Colonic mucosa (tissue), 4 donors: ENCODE measurements around the gene CMIP. TPM values are rescaled to one million over a fixed set of nuclear protein-coding genes. Genes with fewer than 3 reads are reported as not detected.

Experiments used
- DNase-seq: peaks from one replicate; pipeline ENCODE4 v3.0.0-alpha.2; 2020
- H3K27ac ChIP-seq: fragments of 200-600 bp; one replicate; pipeline ENCODE4 v1.8.0; 2021
- H3K27me3 ChIP-seq: fragments of 200-600 bp; one replicate; pipeline ENCODE4 v1.8.0; 2021
- H3K36me3 ChIP-seq: fragments of 200-600 bp; one replicate; pipeline ENCODE4 v1.8.0; 2021
- H3K4me1 ChIP-seq: fragments of 200-600 bp; one replicate; pipeline ENCODE4 v1.8.0; 2021; ENCODE audit warnings: mild to moderate bottlenecking
- H3K4me3 ChIP-seq: fragments of 200-600 bp; one replicate; pipeline ENCODE4 v1.8.0; 2021
- H3K9ac ChIP-seq, 2 donors: one replicate each; pipeline ENCODE4 v1.7.0; 2013; ENCODE audit warnings: control low read depth in 2 of 2, low read depth in 2 of 2, low read length in 2 of 2
- H3K9me3 ChIP-seq: fragments of 200-600 bp; one replicate; pipeline ENCODE4 v1.8.0; 2021
- CTCF ChIP-seq: fragments of 200-600 bp; IDR thresholded peaks from one replicate; pipeline ENCODE4 v1.8.0; 2022; ENCODE audit warnings: antibody characterized with exemption, mild to moderate bottlenecking
- intact Hi-C: fragments of 100-400 bp; cut with DNase I; formaldehyde crosslinking; loops from one replicate; pipeline ENCODE4 v1.14.1; 2022
- total RNA-seq, 2 donors: library from RNA; stranded (reverse); fragmentation: NEBNext Ultra II Directional in 1 of 2; extraction: Animal tissue kit (Norgen Biotek cat#: 25700) in 1 of 2; gene quantifications; one replicate each; pipeline ENCODE4 v1.2.1, GENCODE V29; 2021
- donor health status: healthy.
- donor health status: DM: no; HTN: no; CAD: no.
- donor health status: DM: no; HTN: no; CAD: no.

The CMIP gene
- total RNA-seq, 2 donors from 2014 or later = 83.4 to 107 TPM

DNA sequence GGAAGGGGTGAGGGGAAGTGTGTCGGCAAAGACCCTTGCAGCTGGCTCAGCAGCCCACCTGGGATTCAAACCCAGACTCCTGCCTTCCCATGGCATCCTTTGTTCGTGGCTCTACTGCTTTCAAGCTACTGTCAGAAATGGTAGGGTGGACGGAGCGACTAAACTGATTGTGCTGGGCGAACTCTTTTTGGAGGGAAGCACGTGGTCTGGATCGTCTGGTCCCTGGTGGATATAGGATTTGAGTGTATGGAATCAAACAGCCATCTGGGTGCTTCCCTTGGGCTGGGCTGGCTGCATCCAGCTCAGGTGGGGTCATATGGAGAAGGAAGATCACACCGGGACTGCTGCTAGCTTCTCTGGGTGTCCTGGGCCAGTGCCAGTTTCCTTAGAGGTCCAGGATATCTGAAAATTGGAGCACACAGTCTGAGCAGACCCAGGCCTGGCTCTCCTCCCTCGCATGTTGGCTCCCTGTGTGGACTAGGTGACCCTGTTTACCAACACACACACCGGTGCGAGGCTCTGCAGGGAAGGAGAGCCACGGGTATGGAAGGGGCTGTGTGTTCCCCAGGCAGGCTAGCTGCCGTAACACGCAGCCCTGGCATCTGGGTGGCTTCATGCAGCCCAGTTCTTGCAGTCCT lies 8.6 kb downstream of the CMIP start:
- Histone ChIP-seq H3K36me3 (no peaks in the 10 kb centered on the region), H3K4me3 (no peak overlapping the region), H3K27ac (no peak overlapping the region), H3K4me1 (peaks cover 32% of the 10 kb centered on the region), H3K27me3 (no peaks in the 10 kb centered on the region), H3K9me3 (no peaks in the 10 kb centered on the region), H3K9ac (peak overlapping the region in 1 of 2 donors; percentile 67)
- DNase-seq = no peak
- TF ChIP-seq CTCF = no peak
- intact Hi-C loops = loop anchor here (10.0 kb wide), 1 partner anchor 102 kb away; no protein-coding TSS in a partner anchor

DNA sequence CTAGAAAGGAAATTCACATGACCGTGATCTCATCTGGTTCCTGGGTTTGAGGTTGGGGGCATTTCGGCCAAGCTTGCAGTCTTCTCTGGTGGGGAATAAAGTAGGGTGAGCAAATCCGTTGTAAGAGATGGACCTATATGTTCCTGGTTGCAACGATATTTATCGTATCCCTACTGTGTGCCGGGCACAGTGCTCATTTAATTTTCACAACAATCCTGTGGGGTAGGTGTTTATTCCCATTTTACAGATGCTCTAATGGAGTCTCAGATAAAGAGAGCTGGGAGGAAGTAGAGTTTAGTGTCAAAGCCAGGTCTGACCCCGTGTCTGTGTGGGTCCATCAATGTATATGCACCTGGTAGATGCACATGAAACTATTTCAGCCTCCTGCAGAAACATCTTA lies 9.4 kb downstream of the CMIP start:
- Histone ChIP-seq H3K4me1 (peaks cover 32% of the 10 kb centered on the region), H3K27me3 (no peaks in the 10 kb centered on the region), H3K9me3 (no peaks in the 10 kb centered on the region), H3K4me3 (no peak overlapping the region), H3K36me3 (no peaks in the 10 kb centered on the region), H3K9ac (peak overlapping the region in 1 of 2 donors; percentile 67), H3K27ac (no peak overlapping the region)
- no peak for DNase-seq
- intact Hi-C loops = loop anchor here (10.0 kb wide), 1 partner anchor 101 kb away; no protein-coding TSS in a partner anchor
- no peak for TF ChIP-seq CTCF

GRCh38 chr16:81455006-81455405 lies 10.4 kb downstream of the CMIP start:
- TF ChIP-seq CTCF = no peak
- H3K9me3 ChIP-seq = no peaks in the 10 kb centered on the region
- H3K27me3 ChIP-seq = no peaks in the 10 kb centered on the region
- no peaks in the 10 kb centered on the region for H3K36me3 ChIP-seq
- no peak overlapping the region for H3K27ac ChIP-seq
- no peak for DNase-seq
- no peak overlapping the region for H3K4me3 ChIP-seq
- intact Hi-C loops = loop anchor here (10.0 kb wide), 1 partner anchor 100 kb away; no protein-coding TSS in a partner anchor
- no peak overlapping the region for H3K9ac ChIP-seq
- peaks cover 28% of the 10 kb centered on the region for H3K4me1 ChIP-seq

- H3K27ac ChIP-seq = no peak overlapping the region
- H3K9ac ChIP-seq = peak overlapping the region in 1 of 2 donors; percentile 36
- TF ChIP-seq CTCF = no peak
- no peak for DNase-seq
- no peak overlapping the region for H3K4me3 ChIP-seq
- H3K36me3 ChIP-seq = no peaks in the 10 kb centered on the region
- H3K4me1 ChIP-seq = peaks cover 27% of the 10 kb centered on the region
- no peaks in the 10 kb centered on the region for H3K27me3 ChIP-seq
- intact Hi-C loops = loop anchor here (10.0 kb wide), 1 partner anchor 99 kb away; no protein-coding TSS in a partner anchor
- H3K9me3 ChIP-seq = no peaks in the 10 kb centered on the region
These were observed 11.3 kb downstream of the CMIP start for GRCh38 chr16:81455720-81456494.

GRCh38 chr16:81456523-81457325 lies 12.1 kb downstream of the CMIP start:
- Histone ChIP-seq H3K27me3 (no peaks in the 10 kb centered on the region), H3K4me1 (peaks cover 21% of the 10 kb centered on the region), H3K9ac (peak overlapping the region in 1 of 2 donors; percentile 46), H3K4me3 (peak overlapping the region; percentile 4), H3K27ac (peak overlapping the region; percentile 54), H3K36me3 (no peaks in the 10 kb centered on the region), H3K9me3 (no peaks in the 10 kb centered on the region)
- TF ChIP-seq CTCF = no peak
- intact Hi-C loops = loop anchor here (10.0 kb wide), 1 partner anchor 98 kb away; no protein-coding TSS in a partner anchor
- DNase-seq = peak; percentile 82
